ENCODE results near the gene AGT.

AGT gene

DNA sequence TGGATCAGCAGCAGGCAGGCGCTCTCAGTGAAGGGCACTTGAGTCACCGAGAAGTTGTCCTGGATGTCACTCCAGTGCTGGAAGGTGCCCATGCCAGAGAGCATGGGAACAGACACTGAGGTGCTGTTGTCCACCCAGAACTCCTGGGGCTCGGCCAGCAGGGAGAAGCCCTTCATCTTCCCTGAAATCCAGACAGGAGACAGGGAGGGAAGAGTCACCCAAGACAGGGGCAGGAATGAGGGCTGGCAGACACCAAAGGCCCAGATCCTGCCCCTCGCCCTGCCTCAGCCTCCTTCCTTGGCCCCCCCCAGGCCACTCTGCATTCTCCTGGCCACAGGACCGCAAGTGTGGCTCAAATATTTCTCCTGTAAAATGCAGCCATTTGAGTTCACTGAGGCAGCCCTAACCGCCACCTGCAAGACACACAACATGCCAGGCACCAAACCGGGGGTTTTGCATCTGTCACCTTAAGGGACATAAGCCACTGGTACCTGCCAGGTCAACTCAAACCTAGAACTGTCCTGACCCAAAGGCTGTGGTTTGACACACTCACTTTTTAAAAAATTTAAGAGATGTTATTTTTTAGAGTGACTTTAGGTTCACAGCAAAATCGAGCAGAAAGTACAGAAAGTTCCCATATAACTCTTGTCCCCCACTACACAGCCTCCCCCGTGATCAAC, 7.8 kb downstream of the AGT start:
- H3K79me2 ChIP-seq, result no peaks in the 10 kb centered on the region
- no peaks in the 10 kb centered on the region for H3K36me3 ChIP-seq (ENCODE audit: control insufficient read depth, insufficient read depth, low read length)
- no peaks in the 10 kb centered on the region for H3K27me3 ChIP-seq (ENCODE audit: control insufficient read depth, insufficient read depth, low read length)
- no peak overlapping the region for H2AFZ ChIP-seq
- TF ChIP-seq, protein P1, sequence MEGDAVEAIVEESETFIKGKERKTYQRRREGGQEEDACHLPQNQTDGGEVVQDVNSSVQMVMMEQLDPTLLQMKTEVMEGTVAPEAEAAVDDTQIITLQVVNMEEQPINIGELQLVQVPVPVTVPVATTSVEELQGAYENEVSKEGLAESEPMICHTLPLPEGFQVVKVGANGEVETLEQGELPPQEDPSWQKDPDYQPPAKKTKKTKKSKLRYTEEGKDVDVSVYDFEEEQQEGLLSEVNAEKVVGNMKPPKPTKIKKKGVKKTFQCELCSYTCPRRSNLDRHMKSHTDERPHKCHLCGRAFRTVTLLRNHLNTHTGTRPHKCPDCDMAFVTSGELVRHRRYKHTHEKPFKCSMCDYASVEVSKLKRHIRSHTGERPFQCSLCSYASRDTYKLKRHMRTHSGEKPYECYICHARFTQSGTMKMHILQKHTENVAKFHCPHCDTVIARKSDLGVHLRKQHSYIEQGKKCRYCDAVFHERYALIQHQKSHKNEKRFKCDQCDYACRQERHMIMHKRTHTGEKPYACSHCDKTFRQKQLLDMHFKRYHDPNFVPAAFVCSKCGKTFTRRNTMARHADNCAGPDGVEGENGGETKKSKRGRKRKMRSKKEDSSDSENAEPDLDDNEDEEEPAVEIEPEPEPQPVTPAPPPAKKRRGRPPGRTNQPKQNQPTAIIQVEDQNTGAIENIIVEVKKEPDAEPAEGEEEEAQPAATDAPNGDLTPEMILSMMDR (IDR thresholded peaks at IDR 0.05), result no peak
- no peak overlapping the region for H3K9ac ChIP-seq
- no peaks in the 10 kb centered on the region for H3K9me3 ChIP-seq (ENCODE audit: control insufficient read depth, low read length)
- H3K27ac ChIP-seq, result no peak overlapping the region
- no peaks in the 10 kb centered on the region for H3K4me1 ChIP-seq
- no peak overlapping the region for H3K4me3 ChIP-seq (ENCODE audit: low read depth, low read length)
- no peak overlapping the region for H3K4me2 ChIP-seq (ENCODE audit: low read length)

DNA sequence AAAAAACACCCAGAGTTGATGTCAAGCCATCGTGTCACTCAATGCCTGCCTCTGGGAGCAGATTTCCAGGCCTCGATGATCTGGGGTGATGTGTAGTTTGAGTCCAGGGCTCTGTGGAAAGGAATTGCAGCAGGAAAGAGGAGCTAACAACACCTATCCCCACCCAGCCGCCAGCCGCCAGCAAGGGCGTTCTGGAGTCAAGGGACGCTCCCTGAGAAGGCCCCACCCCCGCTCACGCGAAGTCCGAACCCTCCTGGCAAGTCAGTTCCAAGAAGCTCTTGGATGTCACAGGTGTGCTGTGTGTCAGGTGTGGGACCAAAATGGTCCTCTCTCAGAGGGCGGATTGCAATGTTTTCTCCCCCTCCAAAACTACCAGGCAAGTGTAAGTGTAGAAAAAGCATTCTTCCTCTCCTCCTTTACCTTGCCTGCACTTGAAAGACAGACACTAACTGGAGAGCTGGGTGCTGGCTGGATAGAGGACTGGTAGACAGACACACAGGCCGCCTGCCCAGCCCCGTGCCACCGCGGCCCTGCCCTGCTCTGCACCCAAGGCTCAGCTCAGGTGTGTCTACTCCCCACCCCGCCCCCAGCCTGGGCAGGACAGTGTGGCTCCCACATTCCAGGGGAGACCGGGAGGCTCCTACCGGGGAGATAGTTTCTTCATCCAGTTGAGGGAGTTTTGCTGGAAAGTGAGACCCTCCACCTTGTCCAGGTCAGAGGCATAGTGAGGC, 8.5 kb downstream of the AGT start:
- Histone ChIP-seq H3K9ac (no peak overlapping the region), H3K36me3 (ENCODE audit: control insufficient read depth, insufficient read depth, low read length) (no peaks in the 10 kb centered on the region), H3K27ac (no peak overlapping the region), H3K4me2 (ENCODE audit: low read length) (no peak overlapping the region), H3K79me2 (no peaks in the 10 kb centered on the region), H3K9me3 (ENCODE audit: control insufficient read depth, low read length) (no peaks in the 10 kb centered on the region), H3K27me3 (ENCODE audit: control insufficient read depth, insufficient read depth, low read length) (no peaks in the 10 kb centered on the region), H3K4me1 (no peaks in the 10 kb centered on the region), H3K4me3 (ENCODE audit: low read depth, low read length) (no peak overlapping the region), H2AFZ (no peak overlapping the region)
- TF ChIP-seq, protein P1 (IDR thresholded peaks at IDR 0.05), result no peak

DNA sequence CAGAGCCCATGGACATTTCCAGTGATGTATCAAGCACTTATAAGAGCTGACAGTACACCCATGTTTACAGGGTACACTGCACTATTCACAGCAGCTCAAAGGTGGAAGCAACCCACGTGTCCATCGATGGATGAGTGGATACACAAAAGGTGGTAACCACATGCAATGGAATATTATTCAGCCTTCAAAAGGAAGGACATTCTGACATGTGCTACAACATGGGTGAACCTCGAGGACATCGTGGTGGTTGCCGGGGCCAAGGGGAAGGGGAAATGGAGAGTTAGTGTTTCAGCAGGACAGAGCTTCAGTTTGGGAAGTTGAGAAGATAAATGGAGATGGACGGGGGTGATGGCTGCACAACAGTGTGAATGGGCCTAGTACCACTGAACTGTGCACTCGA, 9.1 kb downstream of the AGT start:
- Histone ChIP-seq H3K36me3 (ENCODE audit: control insufficient read depth, insufficient read depth, low read length) (no peaks in the 10 kb centered on the region), H3K27ac (no peak overlapping the region)

DNA sequence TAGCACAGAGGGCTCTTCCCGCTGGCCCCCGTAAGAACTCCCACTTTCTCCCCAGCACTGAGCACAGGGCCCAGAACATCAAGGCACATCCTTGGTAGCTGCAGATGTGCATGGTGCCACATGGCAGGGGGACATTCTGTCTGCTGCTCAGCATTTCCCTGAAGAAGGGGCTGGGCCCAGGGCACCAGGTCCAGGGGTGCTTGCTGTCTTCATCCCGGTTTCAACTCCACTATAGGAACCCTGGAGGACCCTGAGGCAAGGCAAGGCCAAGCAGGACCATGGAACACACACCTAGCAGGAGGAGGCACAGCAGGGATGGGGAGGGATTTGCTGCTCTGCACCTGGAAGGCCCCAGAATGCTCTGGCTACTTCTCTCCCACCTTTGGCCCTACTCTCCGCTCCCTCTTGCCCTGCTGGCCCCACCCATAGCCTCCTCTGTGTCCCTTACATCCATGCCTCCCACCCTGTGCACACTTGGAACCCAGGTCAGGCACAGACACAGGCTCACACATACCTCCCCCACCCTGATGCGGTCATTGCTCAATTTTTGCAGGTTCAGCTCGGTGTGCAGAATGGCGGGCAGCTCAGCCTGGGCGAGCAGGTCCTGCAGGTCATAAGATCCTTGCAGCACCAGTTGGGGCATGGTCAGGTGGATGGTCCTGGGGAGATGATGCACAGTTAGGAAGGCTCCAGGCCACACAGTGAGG, 10.1 kb downstream of the AGT start:
- no peak overlapping the region for H3K4me2 ChIP-seq (ENCODE audit: low read length)
- H3K9ac ChIP-seq, result no peak overlapping the region
- H3K4me1 ChIP-seq, result no peaks in the 10 kb centered on the region
- no peaks in the 10 kb centered on the region for H3K9me3 ChIP-seq (ENCODE audit: control insufficient read depth, low read length)
- no peak overlapping the region for H3K4me3 ChIP-seq (ENCODE audit: low read depth, low read length)
- H3K36me3 ChIP-seq (ENCODE audit: control insufficient read depth, insufficient read depth, low read length), result no peaks in the 10 kb centered on the region
- TF ChIP-seq, protein P1 (IDR thresholded peaks at IDR 0.05), result no peak
- no peak overlapping the region for H2AFZ ChIP-seq
- H3K27ac ChIP-seq, result no peak overlapping the region
- no peaks in the 10 kb centered on the region for H3K27me3 ChIP-seq (ENCODE audit: control insufficient read depth, insufficient read depth, low read length)
- no peaks in the 10 kb centered on the region for H3K79me2 ChIP-seq

More for the DNA sequence above, 9.1 kb downstream of the AGT start:
- TF ChIP-seq, protein P1 (IDR thresholded peaks at IDR 0.05), result no peak
- no peaks in the 10 kb centered on the region for H3K27me3 ChIP-seq (ENCODE audit: control insufficient read depth, insufficient read depth, low read length)
- no peak overlapping the region for H3K9ac ChIP-seq
- no peak overlapping the region for H2AFZ ChIP-seq
- no peak overlapping the region for H3K4me3 ChIP-seq (ENCODE audit: low read depth, low read length)
- H3K79me2 ChIP-seq, result no peaks in the 10 kb centered on the region
- no peaks in the 10 kb centered on the region for H3K9me3 ChIP-seq (ENCODE audit: control insufficient read depth, low read length)
- H3K4me1 ChIP-seq, result no peaks in the 10 kb centered on the region
- no peak overlapping the region for H3K4me2 ChIP-seq (ENCODE audit: low read length)
